ENCODE results near the gene GNAO1.

GRCh38 chr16:56363181-56363716 is 172.0 kb downstream of the GNAO1 start:
- TF ChIP-seq CTCF (IDR thresholded peaks at IDR 0.05) (no peak), POLR2A (IDR thresholded peaks at IDR 0.05) (no peak)
